CD4-positive, alpha-beta T cell treated with Interleukin-17A for 4 hours (primary cell): Measurements from ENCODE around the gene ATP8B4.
"Not testable (repeated sequence)": the region's sequence is repeated elsewhere in the genome, so short reads cannot be mapped to it uniquely, and the experiment has no call there.

Source experiments
- DNase-seq: peaks from one replicate; pipeline ENCODE4 v3.0.0-alpha.2; 2020; ENCODE audit warnings: mixed read lengths

Gene ATP8B4

DNA sequence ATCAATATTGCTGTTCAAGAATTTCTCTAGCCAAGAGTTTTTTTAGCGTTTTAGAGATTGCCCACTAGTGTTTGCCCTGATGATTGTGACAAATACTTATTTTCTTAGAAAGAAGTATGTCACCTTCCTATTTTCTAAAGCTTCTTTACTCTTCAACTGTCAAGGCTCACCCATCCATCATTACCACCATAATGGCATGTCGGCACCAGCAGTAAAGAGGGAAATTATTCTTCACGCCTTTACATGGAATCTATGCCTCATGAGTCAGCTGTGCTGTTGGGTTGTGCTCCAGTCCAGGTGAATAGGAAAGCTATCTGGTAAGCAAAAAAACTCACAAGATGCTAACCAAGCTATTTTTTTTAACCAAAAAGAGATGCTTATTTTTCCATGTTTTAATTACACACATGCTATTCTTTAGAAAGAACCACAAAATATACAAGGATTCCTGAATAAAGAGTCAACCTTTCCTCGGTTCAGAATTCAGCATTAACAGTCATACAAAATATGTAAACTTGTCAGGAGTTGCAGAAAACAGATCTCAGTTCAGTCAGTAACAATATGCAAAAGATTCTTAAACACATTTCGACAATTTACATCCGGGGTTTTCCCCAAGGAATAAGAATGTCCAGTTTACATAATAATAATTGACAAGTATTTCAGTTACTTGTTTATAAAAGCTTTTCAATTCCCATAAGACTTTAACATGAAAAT, 128.0 kb downstream of the ATP8B4 start:
- no peak for DNase-seq

DNA sequence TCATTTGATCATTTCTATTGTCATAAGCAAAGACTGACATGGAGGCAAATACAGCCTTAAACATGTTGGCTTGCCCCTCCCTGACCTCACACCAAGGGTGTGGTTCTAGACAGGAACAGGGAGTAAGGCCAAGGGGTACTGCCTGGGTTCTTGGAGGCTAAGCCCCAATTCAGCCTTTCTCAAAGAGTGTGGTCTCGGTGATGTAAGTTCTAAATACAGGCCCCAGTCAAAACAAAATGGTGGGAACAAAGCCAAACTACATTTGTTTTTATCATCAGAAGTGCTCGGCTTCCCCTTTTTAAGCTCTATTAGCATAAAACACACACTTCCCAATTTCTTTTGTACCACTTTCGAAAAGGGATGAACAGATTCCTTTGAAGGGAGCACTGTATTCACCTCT, 129.5 kb downstream of the ATP8B4 start:
- DNase-seq = no peak

DNA sequence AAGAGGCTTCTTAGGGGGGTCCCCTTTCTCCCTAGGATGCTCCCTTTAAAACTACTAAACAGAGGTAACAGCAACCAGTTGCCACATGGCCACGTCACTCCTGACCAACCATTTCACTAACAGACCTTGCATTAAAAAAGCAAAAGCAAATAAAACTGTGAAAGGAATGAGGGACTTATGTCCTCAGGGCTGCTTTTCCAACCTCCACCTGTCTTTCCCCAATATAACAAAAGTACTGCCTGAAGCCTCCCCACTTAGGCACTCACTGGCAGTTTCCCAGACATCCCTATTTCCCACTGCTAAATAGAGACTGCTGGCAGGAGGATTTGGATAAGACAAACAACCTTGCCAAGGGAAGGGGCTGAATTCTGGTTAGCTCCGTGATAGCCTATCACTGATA, 130.3 kb downstream of the ATP8B4 start:
- DNase-seq = no peak

GRCh38 chr15:49987896-49988295, 131.1 kb downstream of the ATP8B4 start:
- DNase-seq = no peak

GRCh38 chr15:49987198-49987785, 131.7 kb downstream of the ATP8B4 start:
- no peak for DNase-seq

DNA sequence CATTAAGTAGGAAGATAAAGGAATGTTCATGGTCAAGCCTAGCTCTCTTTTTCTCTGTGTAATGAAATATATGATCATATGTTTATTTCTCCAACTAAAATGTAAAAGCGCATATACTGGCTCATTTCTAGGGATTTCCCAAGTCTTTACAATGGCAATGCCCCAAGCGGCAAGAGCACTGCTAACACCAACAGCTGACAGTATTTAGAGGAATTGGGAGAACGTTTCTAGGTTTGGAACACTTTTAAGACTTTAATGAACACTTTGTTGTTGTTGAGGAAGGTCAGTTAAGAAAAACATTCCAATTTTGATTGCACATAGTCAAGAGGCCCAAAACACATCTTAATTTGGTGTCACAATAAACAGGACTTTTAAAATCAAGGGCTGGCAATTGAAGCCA, 132.7 kb downstream of the ATP8B4 start:
- DNase-seq = no peak

DNA sequence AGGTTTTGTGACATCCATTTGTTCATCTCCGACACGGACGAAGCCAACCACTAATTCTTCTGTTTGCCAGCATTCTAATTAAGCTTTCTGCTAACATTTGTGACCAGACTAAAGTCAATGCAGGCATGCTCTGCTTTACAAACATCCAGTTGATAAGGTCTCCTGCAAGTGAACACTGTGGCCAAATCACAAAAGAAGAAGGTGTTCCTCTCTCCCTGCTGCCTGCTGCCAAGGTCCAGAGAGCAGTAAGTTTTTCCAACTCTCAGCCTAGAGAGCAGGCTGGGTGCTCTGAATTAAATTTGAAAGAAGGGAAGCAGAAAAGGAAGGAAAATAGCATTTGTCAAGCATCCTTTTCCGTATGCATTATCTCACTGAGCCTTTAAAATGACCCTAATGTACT, 133.6 kb downstream of the ATP8B4 start:
- DNase-seq = no peak

DNA sequence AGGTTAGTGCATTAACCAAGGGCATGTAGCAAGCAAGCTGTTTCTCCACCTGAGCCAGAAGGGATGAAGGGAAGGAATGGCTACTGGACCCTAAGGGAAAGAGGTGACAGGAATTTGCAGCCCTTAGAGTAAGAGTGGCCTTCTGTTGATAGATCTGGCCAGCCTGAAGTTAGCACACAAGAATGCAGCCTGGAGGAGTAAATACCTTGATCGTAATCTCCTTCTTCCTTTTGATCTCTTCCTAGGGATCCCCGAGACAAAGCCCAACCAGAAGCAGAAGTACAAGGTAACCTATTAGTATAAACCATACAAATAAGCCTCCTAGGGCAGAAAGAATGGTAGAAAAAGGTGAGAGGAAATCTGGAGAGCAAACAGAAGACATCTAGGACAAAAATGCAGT, 134.6 kb downstream of the ATP8B4 start:
- DNase-seq = no peak

DNA sequence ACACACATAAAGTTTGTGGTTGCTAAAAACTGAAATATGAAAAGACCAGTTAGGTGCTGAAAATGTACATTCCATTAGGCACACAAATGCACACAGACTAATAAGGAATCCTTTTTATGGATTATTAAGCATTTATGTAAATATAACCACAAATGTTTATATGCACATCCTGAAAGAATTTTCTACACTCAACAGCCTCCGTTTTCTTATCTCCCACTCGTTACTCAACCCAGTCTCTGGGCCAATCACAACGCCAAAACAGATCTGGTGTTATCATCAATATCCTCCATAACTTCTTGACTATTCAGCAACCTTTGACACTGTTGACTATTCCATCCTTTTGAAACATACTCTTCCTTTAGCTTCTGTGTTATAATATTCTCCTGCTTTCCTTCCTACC, 136.4 kb downstream of the ATP8B4 start:
- no peak for DNase-seq

DNA sequence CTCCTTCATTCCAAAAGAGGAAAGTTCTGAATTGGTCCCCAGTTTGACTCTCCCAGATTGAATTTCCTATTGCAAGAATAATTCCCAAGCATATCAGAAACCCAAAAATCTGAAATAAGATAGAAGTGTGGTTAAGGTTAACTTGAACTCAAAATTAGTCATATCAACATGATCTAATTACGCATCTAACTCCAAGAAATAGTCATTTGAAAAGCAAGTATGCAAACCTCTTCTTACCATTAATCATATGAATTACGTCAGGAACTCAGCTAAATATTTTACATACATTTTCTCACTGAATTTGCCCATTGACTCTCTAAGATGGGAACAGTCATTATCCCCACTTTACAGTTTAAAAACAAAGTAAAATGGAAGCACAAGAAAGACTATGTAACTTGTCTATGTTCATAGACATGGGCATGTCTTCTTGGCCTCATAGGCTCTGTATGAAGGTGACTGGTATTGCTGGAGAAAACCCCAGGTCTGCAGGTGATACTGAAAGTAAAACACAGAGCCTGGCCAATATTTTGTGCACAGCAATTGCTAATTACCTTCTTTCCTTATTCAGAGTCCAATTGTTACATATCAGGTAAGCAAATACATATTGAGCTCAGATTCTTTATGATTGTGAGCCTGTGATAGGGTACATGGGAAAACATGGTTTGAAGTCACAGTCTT, 139.2 kb downstream of the ATP8B4 start:
- no peak for DNase-seq

GRCh38 chr15:49978121-49978520, 140.9 kb downstream of the ATP8B4 start:
- DNase-seq = no peak

DNA sequence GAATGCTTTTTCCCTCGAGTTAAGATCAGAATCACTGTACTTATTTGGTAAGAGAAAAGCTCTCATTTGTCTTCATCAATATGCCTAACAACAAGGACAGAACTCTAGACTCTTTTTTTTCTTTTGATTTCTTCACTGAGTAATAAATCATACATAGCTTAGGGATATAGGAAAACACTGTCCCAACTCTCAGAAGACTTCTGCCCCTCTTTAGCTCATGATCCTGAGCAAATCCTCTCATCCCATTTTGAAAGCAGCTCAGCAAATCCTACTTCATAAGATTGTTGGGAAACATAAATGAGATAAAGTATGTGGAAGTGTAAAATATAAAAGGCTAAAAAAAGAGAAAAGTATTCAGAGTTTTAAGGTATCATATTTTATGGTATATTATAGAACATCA, 141.7 kb downstream of the ATP8B4 start:
- DNase-seq = no peak

- DNase-seq = no peak
These were observed 154.5 kb downstream of the ATP8B4 start for GRCh38 chr15:49964551-49964950.

DNA sequence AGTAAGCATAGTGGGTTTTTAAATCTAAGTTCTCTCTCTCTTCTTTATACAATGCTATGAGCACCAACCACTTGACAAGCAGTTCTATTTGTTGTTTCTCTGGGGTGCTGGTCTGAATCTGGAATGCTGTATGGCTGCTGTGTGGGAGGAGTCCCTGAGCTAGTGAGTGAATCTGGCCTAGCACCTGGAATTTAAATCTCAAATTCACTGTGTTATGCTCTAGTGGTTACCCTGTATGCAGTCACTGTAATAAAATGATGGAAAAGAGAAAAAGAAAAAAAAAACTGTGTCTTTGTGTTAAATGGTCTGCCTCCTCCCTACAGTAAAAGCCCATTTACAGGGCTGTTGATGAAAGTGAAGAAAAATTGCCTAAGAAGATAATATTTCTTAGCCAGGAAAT, 155.0 kb downstream of the ATP8B4 start:
- DNase-seq = no peak

DNA sequence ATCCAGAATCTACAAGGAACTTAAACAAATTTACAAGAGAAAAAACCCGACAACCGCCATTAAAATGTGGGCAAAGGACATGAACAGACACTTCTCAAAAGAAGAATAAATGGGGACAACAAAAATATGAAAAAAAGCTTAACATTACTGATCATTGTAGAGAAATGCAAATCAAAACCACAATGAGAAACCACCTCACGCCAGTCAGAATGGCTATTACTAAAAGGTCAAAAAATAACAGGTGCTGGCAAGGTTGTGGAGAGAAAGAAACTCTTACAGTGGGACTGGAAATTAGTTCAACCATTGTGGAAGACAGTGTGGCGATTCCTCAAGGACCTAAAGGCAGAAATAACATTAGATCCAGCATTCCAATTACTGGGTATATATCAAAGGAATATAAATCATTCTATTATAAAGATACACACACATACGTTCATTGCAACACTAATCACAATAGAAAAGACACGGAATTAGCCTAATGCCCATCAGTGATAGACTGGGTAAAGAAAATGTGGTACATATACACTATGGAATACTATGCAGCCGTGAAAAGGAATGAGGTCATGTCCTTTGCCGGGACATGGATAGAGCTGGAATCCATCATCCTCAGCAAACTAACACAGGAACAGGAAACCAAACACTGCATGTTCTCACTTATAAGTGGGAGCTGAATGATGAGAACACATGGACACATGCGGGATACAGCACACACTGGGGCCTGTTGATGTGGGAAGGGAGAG, 155.8 kb downstream of the ATP8B4 start:
- DNase-seq = not testable (repeated sequence)

DNA sequence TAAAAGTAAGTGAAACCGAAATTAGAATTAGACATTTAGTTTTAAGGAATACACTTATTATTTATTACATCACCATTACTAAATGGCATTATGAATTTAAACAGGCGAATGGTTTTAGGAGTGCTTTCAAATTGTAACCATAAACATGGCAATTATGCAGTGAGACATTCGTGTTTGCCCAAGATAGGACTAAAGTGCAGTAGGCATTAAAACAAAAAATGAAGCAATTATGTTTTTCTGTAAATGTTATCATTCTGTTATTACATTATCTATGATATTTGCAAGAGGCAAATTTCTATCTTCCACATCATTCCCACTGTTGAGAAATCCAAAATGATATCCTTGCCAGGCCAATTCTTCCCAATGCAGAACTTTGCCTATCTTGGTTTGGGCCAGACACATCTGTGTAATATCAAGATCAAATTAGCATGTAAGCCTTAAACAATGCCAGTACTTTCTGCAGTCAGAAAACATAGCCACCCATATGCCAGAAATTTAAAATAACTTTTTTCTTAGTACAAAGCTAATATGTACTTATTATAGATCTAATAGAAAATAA, 156.9 kb downstream of the ATP8B4 start:
- no peak for DNase-seq

DNA sequence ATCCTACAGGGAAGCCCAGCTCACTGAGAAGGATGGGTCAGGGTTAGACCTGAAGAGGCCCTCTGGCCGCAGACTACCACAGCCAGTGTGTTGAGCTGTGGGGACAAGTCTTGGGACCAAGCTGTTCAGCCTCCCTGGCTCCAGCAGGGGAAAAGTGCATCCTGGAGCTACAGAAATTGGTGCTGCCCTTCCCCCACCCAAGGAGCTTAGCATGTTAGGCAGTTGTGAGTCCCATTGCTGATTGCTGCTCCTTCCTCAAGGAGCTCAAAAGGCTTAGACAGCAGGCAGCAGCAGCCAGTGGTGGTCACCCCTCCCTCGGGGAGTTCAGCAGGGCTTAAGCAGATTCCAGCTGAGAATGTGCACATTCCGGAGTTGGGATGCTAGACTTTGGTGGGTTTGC, 165.6 kb downstream of the ATP8B4 start:
- DNase-seq = no peak

DNA sequence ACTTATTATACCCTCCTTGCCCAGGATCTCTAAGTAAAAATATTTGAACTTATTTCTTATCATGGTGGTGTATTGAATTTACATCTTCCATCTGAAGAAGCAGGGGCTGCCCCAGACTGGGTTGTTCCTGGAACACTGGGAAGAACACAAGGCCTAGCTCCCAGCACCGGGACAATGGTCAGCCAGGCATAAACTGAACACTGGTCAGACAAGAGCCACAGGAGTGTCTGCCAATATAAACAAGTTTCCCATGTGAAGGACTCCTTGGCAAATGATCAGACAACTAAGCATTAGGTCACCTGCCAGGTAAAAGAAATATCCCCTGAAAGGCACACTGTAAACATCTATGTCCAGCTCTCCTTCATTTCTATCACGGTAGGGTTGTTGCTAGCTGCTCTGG, 172.4 kb downstream of the ATP8B4 start:
- no peak for DNase-seq

DNA sequence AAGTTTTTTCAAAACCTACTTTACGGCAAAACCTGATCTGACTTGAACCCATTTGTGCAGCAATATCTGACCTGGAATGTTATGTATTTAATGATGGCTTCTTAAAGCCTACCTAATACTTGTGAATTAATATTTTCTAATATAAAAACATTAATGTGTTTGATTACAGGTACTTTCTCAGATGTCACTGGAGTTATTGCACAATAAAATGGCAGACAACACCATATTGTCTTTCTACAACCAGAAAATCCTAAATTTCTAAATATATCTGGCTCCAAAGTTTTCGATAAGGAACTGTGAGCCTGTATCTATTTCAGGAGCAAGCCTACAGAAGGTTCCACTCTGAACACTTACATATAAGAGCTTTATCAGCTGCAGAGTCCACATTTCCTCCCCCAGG, 184.5 kb downstream of the ATP8B4 start:
- DNase-seq = no peak

DNA sequence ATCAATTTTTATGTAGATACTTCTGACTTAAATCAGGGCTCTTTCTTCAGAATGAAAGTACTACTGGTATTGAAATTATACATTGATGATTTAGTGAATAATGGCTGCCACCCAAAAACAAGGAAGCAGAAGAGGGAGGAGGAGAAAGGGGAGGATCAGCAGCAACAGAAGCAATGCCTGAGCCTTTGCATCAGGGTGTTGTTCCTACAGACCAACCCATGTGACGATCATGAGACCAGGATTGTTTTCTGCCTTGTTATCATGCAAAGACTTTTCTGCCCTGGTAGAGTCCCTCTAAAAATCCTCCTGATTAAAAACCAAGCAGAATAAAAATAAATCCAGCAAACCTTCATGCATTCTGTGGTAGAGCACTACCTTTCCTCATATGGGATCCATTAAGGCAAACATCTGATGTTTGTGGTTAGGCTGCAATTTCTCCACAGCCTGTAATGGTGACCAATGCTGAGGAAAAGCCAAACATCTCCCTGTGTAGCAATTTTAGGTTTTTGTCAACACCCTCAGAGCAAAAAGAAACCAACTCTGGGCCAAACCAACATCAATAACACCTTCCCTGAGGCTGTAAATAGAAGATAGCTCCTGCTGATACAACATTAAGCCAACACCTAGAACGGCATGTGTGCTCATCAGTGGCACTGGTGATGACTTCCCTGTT, 191.7 kb downstream of the ATP8B4 start:
- DNase-seq = no peak

DNA sequence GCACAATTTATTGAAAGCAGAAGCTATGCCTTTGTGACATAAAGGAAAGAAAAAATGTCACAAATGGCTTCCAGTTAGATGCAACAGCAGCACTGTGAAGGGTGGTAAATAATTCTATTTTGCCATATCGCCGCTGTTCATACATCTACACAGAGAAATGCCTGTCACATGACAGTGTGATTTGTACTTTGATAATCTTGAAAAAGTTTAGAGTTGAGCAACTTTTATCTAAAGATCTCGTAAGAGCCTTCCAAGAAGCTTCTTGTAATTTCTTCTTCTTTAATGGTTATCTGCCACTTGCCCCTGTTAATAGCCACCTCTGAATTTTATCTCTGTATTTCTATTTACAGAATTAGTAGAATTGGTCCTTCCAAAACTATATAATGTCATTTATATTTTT, 192.3 kb downstream of the ATP8B4 start:
- no peak for DNase-seq

DNA sequence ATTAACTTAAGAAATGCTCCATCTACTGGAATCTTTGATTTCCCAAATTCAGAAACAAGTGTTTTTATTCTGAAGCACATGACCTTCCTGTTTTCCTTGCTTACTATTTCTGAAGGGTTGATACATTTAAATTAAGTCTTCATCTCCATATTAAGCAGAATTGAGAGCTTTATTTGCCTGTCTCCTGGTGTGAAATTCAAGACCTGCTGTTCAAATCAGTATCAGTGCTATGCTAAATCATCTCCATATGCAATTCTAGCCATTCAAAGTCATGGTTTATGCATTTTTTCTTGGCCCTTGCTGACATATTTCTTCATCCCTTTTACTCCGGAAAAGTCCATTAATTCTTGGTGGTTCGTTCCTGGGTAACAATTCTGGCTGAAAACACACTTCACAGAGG, 195.4 kb downstream of the ATP8B4 start:
- no peak for DNase-seq

GRCh38 chr15:49919034-49919433, 200.0 kb downstream of the ATP8B4 start:
- DNase-seq = no peak
